Neural crest cell (in vitro differentiated cells): Measurements from ENCODE around the gene ZNF532. TPM values are rescaled to one million over a fixed set of nuclear protein-coding genes. Genes with fewer than 3 reads are reported as not detected.

Experiments used
- DNase-seq: peaks from one replicate; pipeline ENCODE4 v3.0.0; 2021; ENCODE audit warnings: low read depth, mixed read lengths, low spot score
- H3K27ac Mint-ChIP-seq: one replicate; pipeline ENCODE4 v1.8.0; 2021; ENCODE audit warnings: mild to moderate bottlenecking, mixed read lengths; ENCODE audit not compliant: unreplicated experiment
- H3K27me3 Mint-ChIP-seq: 2 replicates; pipeline ENCODE4 v1.8.0; 2021; ENCODE audit warnings: low read depth, mild to moderate bottlenecking, mixed read lengths
- H3K36me3 Mint-ChIP-seq: 2 replicates; pipeline ENCODE4 v1.8.0; 2021; ENCODE audit warnings: low read depth, mild to moderate bottlenecking, mixed read lengths
- H3K4me1 Mint-ChIP-seq: 2 replicates; pipeline ENCODE4 v1.8.0; 2021; ENCODE audit warnings: mixed read lengths
- H3K4me3 Mint-ChIP-seq: one replicate; pipeline ENCODE4 v1.8.0; 2021; ENCODE audit warnings: mild to moderate bottlenecking, mixed read lengths
- H3K9me3 Mint-ChIP-seq: 2 replicates; pipeline ENCODE4 v1.8.0; 2021; ENCODE audit warnings: mixed read lengths
- total RNA-seq: library from RNA; stranded (reverse); gene quantifications from 2 replicates; pipeline ENCODE4 v1.2.1, GENCODE V29; 2021
- TF ChIP-seq, protein P1 (sequence below): fragments of 200-600 bp; sonication (generic); conservative IDR thresholded peaks from 2 replicates; pipeline ENCODE4 v1.5.0; 2021; ENCODE audit warnings: antibody characterized with exemption, mild to moderate bottlenecking

ZNF532 gene
- total RNA-seq, 1 donor from 2014 or later = 171 TPM

DNA sequence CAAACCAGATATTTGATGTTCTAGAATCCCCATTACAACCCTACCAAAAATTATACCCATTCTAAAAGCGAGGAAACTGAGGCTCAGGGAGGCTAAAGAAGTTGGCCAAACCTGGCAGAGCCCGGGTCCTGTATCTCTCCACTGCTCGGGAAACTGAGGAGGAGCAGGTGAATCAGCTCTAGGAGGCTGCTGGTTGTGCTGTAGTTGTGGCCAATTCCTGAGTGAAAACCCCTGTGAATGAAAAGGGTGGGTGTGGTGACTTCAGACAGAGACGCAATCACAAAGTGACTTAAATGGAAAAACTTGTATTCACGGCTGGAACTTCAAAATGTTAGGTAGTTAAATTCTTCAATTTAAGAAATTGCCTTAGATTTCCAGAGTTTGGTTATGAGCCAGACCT, 169.3 kb downstream of the ZNF532 start:
- no peak overlapping the region for H3K27ac Mint-ChIP-seq
- H3K4me1 Mint-ChIP-seq = peaks cover 33% of the 10 kb centered on the region
- no peak overlapping the region for H3K4me3 Mint-ChIP-seq
- TF ChIP-seq, protein P1, sequence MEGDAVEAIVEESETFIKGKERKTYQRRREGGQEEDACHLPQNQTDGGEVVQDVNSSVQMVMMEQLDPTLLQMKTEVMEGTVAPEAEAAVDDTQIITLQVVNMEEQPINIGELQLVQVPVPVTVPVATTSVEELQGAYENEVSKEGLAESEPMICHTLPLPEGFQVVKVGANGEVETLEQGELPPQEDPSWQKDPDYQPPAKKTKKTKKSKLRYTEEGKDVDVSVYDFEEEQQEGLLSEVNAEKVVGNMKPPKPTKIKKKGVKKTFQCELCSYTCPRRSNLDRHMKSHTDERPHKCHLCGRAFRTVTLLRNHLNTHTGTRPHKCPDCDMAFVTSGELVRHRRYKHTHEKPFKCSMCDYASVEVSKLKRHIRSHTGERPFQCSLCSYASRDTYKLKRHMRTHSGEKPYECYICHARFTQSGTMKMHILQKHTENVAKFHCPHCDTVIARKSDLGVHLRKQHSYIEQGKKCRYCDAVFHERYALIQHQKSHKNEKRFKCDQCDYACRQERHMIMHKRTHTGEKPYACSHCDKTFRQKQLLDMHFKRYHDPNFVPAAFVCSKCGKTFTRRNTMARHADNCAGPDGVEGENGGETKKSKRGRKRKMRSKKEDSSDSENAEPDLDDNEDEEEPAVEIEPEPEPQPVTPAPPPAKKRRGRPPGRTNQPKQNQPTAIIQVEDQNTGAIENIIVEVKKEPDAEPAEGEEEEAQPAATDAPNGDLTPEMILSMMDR = no peak
- H3K36me3 Mint-ChIP-seq = no peaks in the 10 kb centered on the region
- H3K27me3 Mint-ChIP-seq = no peaks in the 10 kb centered on the region
- no peak for DNase-seq
- no peaks in the 10 kb centered on the region for H3K9me3 Mint-ChIP-seq

DNA sequence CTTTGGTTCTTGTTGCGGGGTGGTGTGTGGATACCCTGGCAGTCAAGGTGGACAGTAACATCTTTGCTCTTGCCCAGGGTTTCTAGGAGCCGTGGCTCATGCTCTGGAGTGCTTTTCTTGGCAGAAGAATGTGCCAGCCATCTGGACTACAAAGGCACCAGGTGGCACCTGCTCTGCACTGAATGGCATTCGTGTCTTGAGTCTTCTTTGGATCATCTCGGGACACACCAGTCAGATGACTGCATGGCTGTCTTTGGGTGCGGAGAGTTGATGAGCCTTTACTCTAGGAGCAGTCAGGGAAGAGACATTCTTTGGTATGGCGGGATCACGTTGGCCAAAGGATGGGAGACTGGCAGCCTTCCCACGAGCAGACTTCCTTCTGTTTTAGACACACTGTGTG, 170.9 kb downstream of the ZNF532 start:
- TF ChIP-seq, protein P1 = no peak
- no peak overlapping the region for H3K27ac Mint-ChIP-seq
- no peaks in the 10 kb centered on the region for H3K36me3 Mint-ChIP-seq

More for the DNA sequence above, 170.9 kb downstream of the ZNF532 start:
- peaks cover 32% of the 10 kb centered on the region for H3K4me1 Mint-ChIP-seq
- H3K4me3 Mint-ChIP-seq = no peak overlapping the region
- H3K9me3 Mint-ChIP-seq = no peaks in the 10 kb centered on the region
- no peaks in the 10 kb centered on the region for H3K27me3 Mint-ChIP-seq
- no peak for DNase-seq

Other genes with a start within 250 kb of the ZNF532 start
- gene ALPK2, start 235.8 kb upstream of the ZNF532 start, total RNA-seq = 0.14 TPM in 1 of 2 replicates, not detected in the other
- 17.4 and 17.6 TPM in 2 replicates for gene MALT1, start 193.4 kb upstream of the ZNF532 start, total RNA-seq